Common myeloid progenitor, CD34-positive (primary cell): Measurements from ENCODE around the gene NUDT3.
"Not testable (repeated sequence)": the region's sequence is repeated elsewhere in the genome, so short reads cannot be mapped to it uniquely, and the experiment has no call there.

Experiments
- CTCF ChIA-PET: fragments of 350-600 bp; sonication (Branson Sonifier 250); formaldehyde crosslinking; loops from one replicate; lab custom pipeline; 2021; ENCODE audit warnings: antibody characterized with exemption; lab: Charles Lee
- POLR2A ChIA-PET: fragments of 350-600 bp; sonication (Branson Sonifier 250); formaldehyde crosslinking; loops from one replicate; lab custom pipeline; 2021; ENCODE audit warnings: antibody characterized with exemption; lab: Charles Lee
- DNase-seq, 3 donors: peaks; one replicate each; pipeline versions ENCODE4 v3.0.0 to v3.0.0-alpha.2; 2013
- H3K27ac ChIP-seq, 2 experiments: 1 replicate in 1 of 2; 2 replicates in 1 of 2; pipeline ENCODE4 v1.7.0; 2013; ENCODE audit warnings: inconsistent platforms in 2 of 2, low read length in 2 of 2, mild to moderate bottlenecking in 2 of 2, low read depth in 1 of 2, moderate library complexity in 1 of 2; ENCODE audit not compliant: severe bottlenecking in 2 of 2, insufficient read depth in 1 of 2, poor library complexity in 1 of 2
- H3K27me3 ChIP-seq, 5 experiments: replicated peaks in 2 of 5; 1 replicate in 3 of 5; 2 replicates in 2 of 5; pipeline versions ENCODE4 v1.6.1 to v1.7.0; 2013; ENCODE audit warnings: low read length in 4 of 5, mild to moderate bottlenecking in 2 of 5, moderate library complexity in 2 of 5, inconsistent platforms in 1 of 5; ENCODE audit not compliant: insufficient read depth in 5 of 5, control insufficient read depth in 4 of 5
- H3K36me3 ChIP-seq, 4 experiments: 1 replicate in 2 of 4; 2 replicates in 2 of 4; pipeline versions ENCODE4 v1.6.1 to v1.7.0; 2013; ENCODE audit warnings: low read length in 3 of 4, control low read depth in 1 of 4, mild to moderate bottlenecking in 1 of 4; ENCODE audit not compliant: control insufficient read depth in 4 of 4, insufficient read depth in 4 of 4
- H3K4me1 ChIP-seq, 4 experiments: 1 replicate in 3 of 4; 2 replicates in 1 of 4; pipeline versions ENCODE4 v1.6.1 to v1.7.1; 2013; ENCODE audit warnings: low read length in 3 of 4, mild to moderate bottlenecking in 3 of 4, control low read depth in 1 of 4, inconsistent platforms in 1 of 4, moderate library complexity in 1 of 4; ENCODE audit not compliant: control insufficient read depth in 4 of 4, insufficient read depth in 4 of 4; ENCODE audit errors: control extremely low read depth in 1 of 4
- H3K4me3 ChIP-seq, 7 experiments: 1 replicate in 4 of 7; 2 replicates in 3 of 7; pipeline versions ENCODE4 v1.5.1 to v1.7.0; 2013; ENCODE audit warnings: mild to moderate bottlenecking in 7 of 7, low read length in 6 of 7, moderate library complexity in 6 of 7, inconsistent platforms in 2 of 7, low read depth in 2 of 7, control low read depth in 1 of 7; ENCODE audit not compliant: insufficient read depth in 4 of 7, control insufficient read depth in 1 of 7; ENCODE audit errors: extremely low read depth in 1 of 7
- H3K9me3 ChIP-seq, 5 experiments: 1 replicate in 4 of 5; 2 replicates in 1 of 5; pipeline versions ENCODE4 v1.6.1 to v1.7.1; 2013; ENCODE audit warnings: low read length in 4 of 5, mild to moderate bottlenecking in 2 of 5, inconsistent platforms in 1 of 5, low read depth in 1 of 5, moderate library complexity in 1 of 5; ENCODE audit not compliant: control insufficient read depth in 4 of 5, insufficient read depth in 2 of 5; ENCODE audit errors: control extremely low read depth in 1 of 5
- WGBS: methylation state at CpG from one replicate; pipeline ENCODE4 v1.1.5; 2013; ENCODE audit not compliant: insufficient coverage; 5-methylcytosine and 5-hydroxymethylcytosine counted together

NUDT3 gene

GRCh38 chr6:34327313-34328205 is 64.9 kb downstream of the NUDT3 start:
- H3K9me3 ChIP-seq, H3K4me3 ChIP-seq, POLR2A ChIA-PET, DNase-seq, H3K36me3 ChIP-seq, H3K27me3 ChIP-seq: not testable (repeated sequence)
- WGBS, result 99% methylated on average over 7 of the region's 16 CpGs
- Histone ChIP-seq H3K4me1 (peaks cover 8 to 17% (median 11%) of the 10 kb centered on the region in 4 experiments), H3K27ac (peak overlapping the region in 1 of 2 experiments; percentile 34)
- CTCF ChIA-PET, result interaction anchor here (1.0 to 2.9 kb wide), 2 partner anchors 12 to 78 kb away, joined by 3 to 13 read pairs; partner anchors contain the start of gene SMIM29

- CTCF ChIA-PET, result interaction anchor here (1.4 to 2.9 kb wide), 3 partner anchors 9 to 13 kb away, joined by 4 to 13 read pairs (median 4); no protein-coding TSS in a partner anchor
- no peaks in the 10 kb centered on the region for H3K27me3 ChIP-seq
Measured at GRCh38 chr6:34325633-34326032, 66.8 kb downstream of the NUDT3 start.

GRCh38 chr6:34324738-34325444 is 67.6 kb downstream of the NUDT3 start:
- no peak for DNase-seq
- H3K4me3 ChIP-seq, result no peak overlapping the region
- ChIA-PET POLR2A (no interaction called here), CTCF (interaction anchor here (1.2 to 2.9 kb wide), 4 partner anchors 9 to 90 kb away, joined by 4 to 13 read pairs (median 4); no protein-coding TSS in a partner anchor)
- peaks cover 0 to 9% (median 0%) of the 10 kb centered on the region in 4 experiments for H3K36me3 ChIP-seq
- no peaks in the 10 kb centered on the region for H3K4me1 ChIP-seq
- WGBS, result 96% methylated on average over 6 of the region's 8 CpGs
- H3K27ac ChIP-seq, result peak overlapping the region in 1 of 2 experiments; percentile 43
- no peaks in the 10 kb centered on the region for H3K27me3 ChIP-seq
- H3K9me3 ChIP-seq, result no peaks in the 10 kb centered on the region

More at GRCh38 chr6:34325633-34326032, 66.8 kb downstream of the NUDT3 start:
- H3K27ac ChIP-seq, result peak overlapping the region in 1 of 2 experiments; percentile 43
- no peaks in the 10 kb centered on the region for H3K4me1 ChIP-seq
- H3K36me3 ChIP-seq, result peaks cover 0 to 7% (median 0%) of the 10 kb centered on the region in 4 experiments
- H3K4me3 ChIP-seq, result no peak overlapping the region
- POLR2A ChIA-PET, result no interaction called here
- 83% methylated on average over 1 of the region's 4 CpGs for WGBS
- no peak for DNase-seq
- no peaks in the 10 kb centered on the region for H3K9me3 ChIP-seq

DNA sequence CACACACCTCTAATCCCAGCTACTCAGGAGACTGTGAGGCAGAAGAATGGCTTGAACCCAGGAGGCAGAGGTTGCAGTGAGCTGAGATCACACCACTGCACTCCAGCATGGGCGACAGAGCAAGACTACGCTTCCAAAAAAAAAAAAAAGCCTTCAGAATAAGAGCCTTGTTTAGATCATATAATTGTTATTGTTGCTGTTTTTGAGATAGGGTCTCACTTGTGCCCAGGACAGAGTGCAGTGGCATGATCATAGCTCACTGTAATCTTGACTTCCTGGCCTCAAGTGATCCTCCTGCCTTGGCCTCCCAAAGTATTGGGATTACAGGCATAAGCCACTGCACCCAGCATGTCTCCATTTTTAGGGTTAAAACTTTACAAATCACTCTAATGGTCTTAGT is 68.2 kb downstream of the NUDT3 start:
- H3K27me3 ChIP-seq, H3K36me3 ChIP-seq, POLR2A ChIA-PET, H3K9me3 ChIP-seq, DNase-seq, H3K4me3 ChIP-seq, H3K4me1 ChIP-seq: not testable (repeated sequence)
- peak overlapping the region in 1 of 2 experiments; percentile 43 for H3K27ac ChIP-seq
- no CpG with 5 or more reads among the region's 2 CpGs for WGBS
- CTCF ChIA-PET, result interaction anchor here (0.6 to 2.9 kb wide), 3 partner anchors 8 to 90 kb away, joined by 3 to 13 read pairs (median 4); no protein-coding TSS in a partner anchor

- Histone ChIP-seq H3K9me3 (no peaks in the 10 kb centered on the region), H3K27ac (no peak overlapping the region), H3K4me1 (peaks cover 0 to 9% (median 6%) of the 10 kb centered on the region in 4 experiments), H3K27me3 (no peaks in the 10 kb centered on the region), H3K36me3 (peaks cover 0 to 9% (median 0%) of the 10 kb centered on the region in 4 experiments), H3K4me3 (no peak overlapping the region)
- WGBS, result no CpG with 5 or more reads among the region's 6 CpGs
- ChIA-PET CTCF (interaction anchor here (1.2 kb wide), 1 partner anchor 91 kb away, joined by 4 read pairs; no protein-coding TSS in a partner anchor), POLR2A (no interaction called here)
- DNase-seq, result no peak
Measured at GRCh38 chr6:34323300-34323699, 69.2 kb downstream of the NUDT3 start.

DNA sequence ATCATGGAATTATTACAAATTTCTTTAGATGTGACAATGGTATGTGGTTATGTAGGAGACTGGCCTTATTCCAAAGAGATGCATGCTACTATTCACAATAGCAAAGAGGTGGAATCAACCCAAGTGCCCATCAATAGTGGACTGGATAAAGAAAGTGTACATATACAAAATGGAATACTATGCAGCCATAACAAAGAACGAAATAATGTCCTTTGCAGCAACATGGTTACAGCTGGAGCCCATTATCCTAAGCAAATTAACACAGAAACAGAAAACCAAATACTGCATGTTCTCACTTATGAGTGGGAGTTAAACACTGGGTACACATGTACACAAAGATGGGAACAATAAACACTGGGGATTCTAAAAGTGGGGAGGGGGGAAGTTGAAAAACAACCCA is 69.7 kb downstream of the NUDT3 start:
- Histone ChIP-seq H3K36me3 (peaks cover 0 to 9% (median 0%) of the 10 kb centered on the region in 4 experiments), H3K27ac (no peak overlapping the region), H3K9me3 (no peaks in the 10 kb centered on the region), H3K27me3 (no peaks in the 10 kb centered on the region), H3K4me1 (peaks cover 3 to 11% (median 7%) of the 10 kb centered on the region in 4 experiments), H3K4me3 (no peak overlapping the region)
- no peak for DNase-seq
- ChIA-PET CTCF (interaction anchor here (0.9 kb wide), 1 partner anchor 93 kb away, joined by 3 read pairs; no protein-coding TSS in a partner anchor), POLR2A (no interaction called here)
- WGBS, result no CpG with 5 or more reads among the region's 1 CpG
